A549 (cell line): ENCODE results near the gene ZNF407. TPM values are rescaled to one million over a fixed set of nuclear protein-coding genes. Genes with fewer than 3 reads are reported as not detected.

Source experiments
- ATAC-seq, 2 experiments: fragments of 200-7000 bp in 1 of 2; fragments of >200 bp in 1 of 2; cut with Nextera tagmentation in 1 of 2; cut with Tn5 transposase in 1 of 2; 3 replicates each; pipeline versions ENCODE4 v1.8.0 to v1.9.1; 2018 to 2020; ENCODE audit warnings: mild to moderate bottlenecking in 1 of 2, moderate library complexity in 1 of 2
- CTCF ChIA-PET: fragments of 300-600 bp; sonication (Branson Sonifier 250); formaldehyde crosslinking; extraction: SDS; loops from one replicate; lab custom pipeline; 2021; ENCODE audit warnings: antibody characterized with exemption, inconsistent platforms; lab: Yijun Ruan, JAX
- POLR2A ChIA-PET: fragments of 350-600 bp; formaldehyde crosslinking; extraction: SDS; loops from one replicate; lab custom pipeline; 2021; ENCODE audit warnings: antibody characterized with exemption, inconsistent platforms; lab: Yijun Ruan, JAX
- DNase-seq, 2 experiments: peaks; one replicate each; pipeline versions ENCODE4 v3.0.0 to v3.0.0-alpha.2; 2011 to 2016; ENCODE audit warnings: low read depth in 1 of 2, low spot score in 1 of 2
- FAIRE-seq: peaks from 2 replicates; lab custom pipeline; 2011; peaks lifted over from hg19 to GRCh38; lab: Jason Lieb, UNC
- H3K27ac ChIP-seq, 2 experiments: fragments of >200 bp; sonication (Bioruptor Twin); formaldehyde crosslinking; 3 replicates each; pipeline ENCODE4 v1.5.1; 2016 to 2017
- H3K4me1 ChIP-seq: fragments of >200 bp; sonication (Bioruptor Twin); formaldehyde crosslinking; 3 replicates; pipeline ENCODE4 v1.6.1; 2016
- H3K4me2 ChIP-seq: fragments of >200 bp; sonication (Bioruptor Twin); formaldehyde crosslinking; 3 replicates; pipeline ENCODE4 v1.6.1; 2016
- H3K4me3 ChIP-seq: fragments of >200 bp; sonication (Bioruptor Twin); formaldehyde crosslinking; 3 replicates; pipeline ENCODE4 v1.5.1; 2016
- H3K9me3 ChIP-seq: fragments of >200 bp; sonication (Bioruptor Twin); formaldehyde crosslinking; 3 replicates; pipeline ENCODE4 v1.6.1; 2016
- BCL3 ChIP-seq: fragments of >200 bp; sonication (Bioruptor Twin); formaldehyde crosslinking; IDR thresholded peaks from 3 replicates; pipeline ENCODE4 v1.6.1; 2016
- CBX2 ChIP-seq: fragments of 200-600 bp; sonication (generic); IDR thresholded peaks from 2 replicates; pipeline ENCODE4 v1.6.1; 2016; ENCODE audit warnings: low read depth, mild to moderate bottlenecking, borderline replicate concordance
- CHD2 ChIP-seq: fragments of 150-350 bp; IDR thresholded peaks from 2 replicates; pipeline ENCODE4 v1.6.1; 2014; ENCODE audit warnings: low read length; ENCODE audit not compliant: partially characterized antibody
- CHD4 ChIP-seq: fragments of 200-600 bp; sonication (generic); IDR thresholded peaks from 2 replicates; pipeline ENCODE4 v1.6.1; 2016; ENCODE audit warnings: antibody characterized with exemption, mild to moderate bottlenecking, borderline replicate concordance
- EHMT2 ChIP-seq: fragments of 200-600 bp; sonication (generic); IDR thresholded peaks from 2 replicates; pipeline ENCODE4 v1.6.1; 2016; ENCODE audit warnings: antibody characterized with exemption, low read depth, mild to moderate bottlenecking, moderate library complexity
- EP300 ChIP-seq, 2 experiments: fragments of >200 bp; sonication (Bioruptor Twin); formaldehyde crosslinking; IDR thresholded peaks; 2 replicates in 1 of 2; 3 replicates in 1 of 2; pipeline ENCODE4 v1.6.1; 2016 to 2017
- FOSB ChIP-seq: fragments of 250-450 bp; sonication (Bioruptor Pico); IDR thresholded peaks from 2 replicates; pipeline ENCODE4 v1.5.0; 2020; ENCODE audit warnings: mild to moderate bottlenecking, moderate library complexity
- GATA3 ChIP-seq: IDR thresholded peaks from 2 replicates; pipeline ENCODE4 v1.6.1; 2012; ENCODE audit warnings: borderline replicate concordance
- HEYL ChIP-seq: fragments of 250-450 bp; sonication (Bioruptor Pico); IDR thresholded peaks from 2 replicates; pipeline ENCODE4 v1.8.0; 2021; ENCODE audit warnings: mild to moderate bottlenecking, moderate library complexity
- HOXA7 ChIP-seq: fragments of 250-450 bp; sonication (Bioruptor Pico); IDR thresholded peaks from 2 replicates; pipeline ENCODE4 v1.5.0; 2020; ENCODE audit warnings: mild to moderate bottlenecking, moderate library complexity
- JUNB ChIP-seq: fragments of >200 bp; sonication (Bioruptor Twin); formaldehyde crosslinking; IDR thresholded peaks from 2 replicates; pipeline ENCODE4 v1.6.1; 2016
- NPAS2 ChIP-seq: fragments of 250-450 bp; sonication (Bioruptor Pico); IDR thresholded peaks from 2 replicates; pipeline ENCODE4 v1.8.0; 2022; ENCODE audit warnings: mild to moderate bottlenecking, moderate library complexity, borderline replicate concordance
- PBX3 ChIP-seq: IDR thresholded peaks from 2 replicates; pipeline ENCODE4 v1.6.1; 2012
- PHF8 ChIP-seq: fragments of 200-600 bp; sonication (generic); IDR thresholded peaks from 2 replicates; pipeline ENCODE4 v1.6.1; 2016; ENCODE audit warnings: low read depth, mild to moderate bottlenecking, antibody characterized with exemption, moderate library complexity, borderline replicate concordance
- POLR2AphosphoS2 ChIP-seq: conservative IDR thresholded peaks from 2 replicates; pipeline ENCODE4 v1.6.1; 2012; ENCODE audit warnings: low read length, improper control_type of control experiment, inconsistent platforms
- RNF2 ChIP-seq: fragments of 200-600 bp; sonication (generic); IDR thresholded peaks from 2 replicates; pipeline ENCODE4 v1.6.1; 2016; ENCODE audit warnings: low read depth, mild to moderate bottlenecking, antibody characterized with exemption, moderate library complexity, borderline replicate concordance
- ZC3H11A ChIP-seq: fragments of 450-650 bp; IDR thresholded peaks from 2 replicates; pipeline ENCODE4 v1.6.1; 2014; ENCODE audit warnings: antibody characterized with exemption, mild to moderate bottlenecking
- ZNF302 ChIP-seq: fragments of 250-450 bp; sonication (Bioruptor Pico); IDR thresholded peaks from 2 replicates; pipeline ENCODE4 v1.9.0; 2021; ENCODE audit warnings: inconsistent platforms, mild to moderate bottlenecking, moderate library complexity
- WGBS: methylation state at CpG from one replicate; pipeline ENCODE4 v1.1.6; 2017; ENCODE audit errors: missing lambda C conversion rate; 5-methylcytosine and 5-hydroxymethylcytosine counted together
- polyA plus RNA-seq, 4 experiments: library from polyadenylated mRNA; depleted of rRNA in 3 of 4; stranded (reverse); fragments of >200 nt; fragmentation: RNase III in 1 of 4; extraction: RNeasy Plus Mini Kit Qiagen cat#74134 plus additional on column Dnase treatment in 1 of 4; gene quantifications; 2 replicates in 3 of 4; 3 replicates in 1 of 4; pipeline ENCODE4 v1.2.3, GENCODE V29; 2011 to 2017

The ZNF407 gene
- polyA plus RNA-seq, 2 of the 4 experiments (the other 2 are of a cell fraction), result 2.5 to 3.0 TPM

- TF ChIP-seq EP300 (IDR thresholded peaks at IDR 0.05), result no peak
Measured at GRCh38 chr18:74661008-74661407, 63.3 kb downstream of the ZNF407 start (continued).

- CTCF ChIA-PET, result interaction anchor here (0.7 to 3.6 kb wide), 3 partner anchors 9 to 414 kb away, joined by 3 to 12 read pairs (median 4); no protein-coding TSS in a partner anchor
- ATAC-seq (no peak), FAIRE-seq (no peak), DNase-seq (no peak)
- TF ChIP-seq ZNF302 (CRISPR knock-in tag), result no peak
- Histone ChIP-seq H3K4me2 (no peak overlapping the region), H3K9me3 (no peaks in the 10 kb centered on the region), H3K4me1 (no peaks in the 10 kb centered on the region), H3K27ac (no peak overlapping the region), H3K4me3 (no peak overlapping the region)
- POLR2A ChIA-PET, result no interaction called here
- WGBS, result 94% methylated on average over 6 of the region's 6 CpGs
Measured at GRCh38 chr18:74661691-74662090, 64.0 kb downstream of the ZNF407 start.

- H3K9me3 ChIP-seq, result no peaks in the 10 kb centered on the region
- H3K4me3 ChIP-seq, result no peak overlapping the region
- no peak overlapping the region for H3K4me2 ChIP-seq
- ChIA-PET CTCF (interaction anchor here (3.6 kb wide), 1 partner anchor 10 kb away, joined by 12 read pairs; no protein-coding TSS in a partner anchor), POLR2A (no interaction called here)
- TF ChIP-seq FOSB (no peak), PBX3 (no peak), ZC3H11A (no peak), JUNB (no peak), GATA3 (no peak), EP300 (IDR thresholded peaks at IDR 0.05) (no peak), POLR2AphosphoS2 (no peak)
- FAIRE-seq (no peak), DNase-seq (no peak), ATAC-seq (no peak)
- 53% methylated on average over 2 of the region's 2 CpGs for WGBS
- no peak overlapping the region for H3K27ac ChIP-seq
- no peaks in the 10 kb centered on the region for H3K4me1 ChIP-seq
Measured at GRCh38 chr18:74662622-74663021, 65.0 kb downstream of the ZNF407 start.

- Histone ChIP-seq H3K4me2 (no peak overlapping the region), H3K27ac (no peak overlapping the region), H3K9me3 (no peaks in the 10 kb centered on the region), H3K4me3 (no peak overlapping the region), H3K4me1 (no peaks in the 10 kb centered on the region)
- 89% methylated on average over 4 of the region's 4 CpGs for WGBS
- no peak for FAIRE-seq
- ChIA-PET POLR2A (no interaction called here), CTCF (interaction anchor here (0.9 kb wide), 1 partner anchor 12 kb away, joined by 3 read pairs; no protein-coding TSS in a partner anchor)
- no peak for ATAC-seq
- DNase-seq, result no peak
- TF ChIP-seq CHD2 (no peak), HEYL (CRISPR knock-in tag) (no peak), EHMT2 (no peak), BCL3 (no peak), CBX2 (no peak), RNF2 (no peak), NPAS2 (CRISPR knock-in tag) (no peak), ZC3H11A (no peak), CHD4 (no peak), HOXA7 (CRISPR knock-in tag) (no peak), PHF8 (no peak)
Measured at GRCh38 chr18:74665346-74665745, 67.7 kb downstream of the ZNF407 start.
